Eye (tissue), 1 donor: ENCODE results near the gene ACOT4.
"Not testable (repeated sequence)": the region's sequence is repeated elsewhere in the genome, so short reads cannot be mapped to it uniquely, and the experiment has no call there.

Experiments used
- DNase-seq: peaks from one replicate; pipeline ENCODE4 v3.0.0-alpha.2; 2015

Gene ACOT4

DNA sequence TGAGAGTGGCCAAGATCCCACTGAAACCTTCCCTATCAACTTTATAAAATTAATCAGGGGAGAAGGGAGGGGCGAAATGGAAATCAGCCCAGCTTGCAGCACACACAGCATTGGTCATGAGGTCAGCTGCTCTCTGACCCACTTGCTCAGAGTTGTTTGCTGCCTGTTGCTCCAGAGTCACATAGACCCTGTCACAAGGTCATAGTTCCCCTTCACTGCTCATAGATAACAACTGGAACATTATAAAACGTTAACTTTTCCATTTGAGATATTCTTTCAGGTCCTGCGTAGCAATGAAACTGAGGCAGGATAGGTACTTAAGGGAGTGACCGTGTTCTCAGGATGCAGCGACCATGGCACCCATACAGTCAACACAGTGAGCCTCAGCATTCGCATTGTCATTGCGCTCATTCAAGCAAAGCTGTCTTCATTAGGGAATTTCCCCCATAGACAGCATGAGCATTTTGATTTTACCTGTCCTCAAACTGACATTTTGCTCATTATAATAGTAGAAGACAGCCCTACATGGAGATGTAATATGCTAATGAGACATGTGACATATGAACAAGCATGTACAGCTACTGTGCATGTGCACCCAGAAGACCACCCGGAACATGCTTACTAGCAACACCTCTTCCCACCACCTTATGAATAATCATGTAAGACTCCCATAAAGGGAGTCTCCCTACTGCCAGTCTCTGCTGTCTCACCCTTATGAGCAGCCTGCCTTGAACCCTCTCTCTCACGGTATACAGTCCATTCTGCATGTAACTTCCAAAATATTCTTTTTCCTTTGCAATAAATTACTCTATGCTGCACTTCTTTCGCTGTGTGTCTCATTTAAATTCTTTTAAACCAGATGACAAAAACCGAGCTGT, 9.3 kb upstream of the ACOT4 start:
- not testable (repeated sequence) for DNase-seq

- no peak for DNase-seq
These were observed 3.0 kb upstream of the ACOT4 start for GRCh38 chr14:73588695-73589094.

DNA sequence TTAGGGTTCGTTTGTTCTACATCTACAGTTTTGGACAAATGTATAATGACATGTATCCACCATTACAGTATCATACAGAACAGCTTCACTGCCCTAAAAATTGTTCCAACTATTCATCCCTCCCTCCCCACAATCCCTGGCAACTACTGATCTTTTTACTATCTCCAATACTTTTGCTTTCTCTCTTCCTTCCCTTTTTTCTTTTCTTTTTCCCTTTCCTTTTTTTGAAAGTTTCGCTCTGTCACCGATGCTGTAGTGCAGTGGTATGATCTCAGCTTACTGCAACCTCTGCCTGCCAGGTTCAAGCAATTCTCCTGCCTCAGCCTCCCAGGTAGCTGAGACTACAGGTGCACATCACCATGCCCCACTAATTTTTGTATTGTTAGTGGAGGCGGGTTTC, 2.6 kb upstream of the ACOT4 start:
- no peak for DNase-seq

DNA sequence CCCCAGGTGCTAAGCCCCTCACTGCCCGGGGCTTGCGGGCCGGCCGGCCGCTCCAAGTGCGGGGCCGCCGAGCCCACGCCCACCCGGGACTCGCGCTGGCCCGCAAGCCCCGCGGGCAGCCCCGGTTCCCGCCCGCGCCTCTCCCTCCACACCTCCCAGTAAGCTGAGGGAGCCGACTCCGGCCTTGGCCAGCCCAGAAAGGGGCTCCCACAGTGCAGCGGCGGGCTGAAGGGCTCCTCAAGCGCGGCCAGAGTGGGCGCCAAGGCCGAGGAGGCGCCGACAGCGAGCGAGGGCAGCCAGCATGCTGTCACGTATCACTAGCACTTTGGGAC, 1.0 kb upstream of the ACOT4 start:
- not testable (repeated sequence) for DNase-seq

- DNase-seq: no peak
These were observed 2.8 kb downstream of the ACOT4 start for GRCh38 chr14:73594491-73594890.

- DNase-seq: no peak
These were observed 7.8 kb downstream of the ACOT4 start for GRCh38 chr14:73599499-73599898.

GRCh38 chr14:73602994-73603393, 11.3 kb downstream of the ACOT4 start:
- DNase-seq: no peak

DNA sequence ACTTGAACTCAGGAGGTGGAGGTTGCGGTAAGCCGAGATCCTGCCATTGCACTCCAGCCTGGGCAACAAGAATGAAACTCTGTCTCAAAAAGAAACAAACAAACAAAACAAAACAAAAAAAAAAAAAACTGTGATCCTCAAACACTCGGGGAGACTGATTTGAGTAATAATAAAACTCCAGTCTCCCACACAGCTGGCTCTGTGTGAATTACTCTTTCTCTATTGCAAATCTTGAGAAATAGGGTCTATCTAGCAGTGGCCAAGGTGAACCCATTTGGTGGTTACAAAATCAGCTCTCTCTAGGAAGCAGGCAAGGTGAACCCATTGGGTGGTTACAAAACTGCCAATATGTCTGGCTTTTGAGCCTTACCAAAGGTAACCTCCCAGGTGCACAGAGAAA, 14.6 kb downstream of the ACOT4 start:
- DNase-seq: no peak

GRCh38 chr14:73607241-73607640, 15.6 kb downstream of the ACOT4 start:
- DNase-seq: no peak

GRCh38 chr14:73610687-73611086, 19.0 kb downstream of the ACOT4 start:
- DNase-seq: peak; percentile 7

DNA sequence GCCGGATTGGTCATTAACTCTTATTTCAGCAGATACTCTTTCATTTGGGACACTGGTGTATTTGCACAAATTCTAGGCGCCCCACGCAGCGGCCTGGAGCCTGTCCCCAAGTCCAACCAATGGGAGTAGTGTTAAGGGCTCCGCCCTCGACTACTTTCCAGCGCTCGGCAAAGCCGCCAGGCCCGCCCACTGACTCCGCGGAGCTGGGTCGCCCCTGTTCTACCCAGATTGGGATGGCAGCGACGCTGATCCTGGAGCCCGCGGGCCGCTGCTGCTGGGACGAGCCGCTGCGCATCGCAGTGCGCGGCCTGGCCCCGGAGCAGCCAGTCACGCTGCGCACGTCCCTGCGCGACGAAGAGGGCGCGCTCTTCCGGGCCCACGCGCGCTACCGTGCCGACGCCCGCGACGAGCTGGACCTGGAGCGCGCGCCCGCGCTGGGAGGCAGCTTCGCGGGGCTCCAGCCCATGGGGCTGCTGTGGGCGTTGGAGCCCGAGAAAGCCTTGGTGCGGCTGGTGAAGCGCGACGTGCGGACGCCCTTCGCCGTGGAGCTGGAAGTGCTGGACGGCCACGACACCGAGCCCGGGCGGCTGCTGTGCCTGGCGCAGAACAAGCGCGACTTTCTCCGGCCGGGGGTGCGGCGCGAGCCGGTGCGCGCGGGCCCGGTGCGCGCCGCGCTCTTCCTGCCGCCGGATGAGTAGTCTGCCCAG, 20.8 kb downstream of the ACOT4 start, which contains the start of gene ACOT6:
TSS of gene ACOT6 (plus strand) at position 179 of the 707 bp plus-strand sequence. CDS start at position 234, 55 bp downstream.
- DNase-seq: peak; percentile 88

DNA sequence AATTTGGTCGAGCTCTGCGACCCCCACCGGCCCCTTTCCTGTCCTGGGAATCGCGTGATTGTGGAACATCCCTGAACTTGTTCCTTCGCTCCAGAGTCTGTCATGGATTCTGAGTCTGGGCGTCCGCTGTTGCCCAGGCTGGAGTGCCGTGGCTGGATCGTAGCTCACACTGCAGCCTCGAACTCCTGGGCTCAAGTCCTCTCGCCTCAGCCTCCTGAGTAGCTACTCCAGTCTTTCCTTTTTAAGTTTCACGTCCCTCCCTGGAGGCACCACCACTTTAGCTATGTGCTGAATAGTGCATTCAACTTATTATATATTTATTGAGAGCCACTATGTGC, 21.3 kb downstream of the ACOT4 start:
- DNase-seq: no peak

DNA sequence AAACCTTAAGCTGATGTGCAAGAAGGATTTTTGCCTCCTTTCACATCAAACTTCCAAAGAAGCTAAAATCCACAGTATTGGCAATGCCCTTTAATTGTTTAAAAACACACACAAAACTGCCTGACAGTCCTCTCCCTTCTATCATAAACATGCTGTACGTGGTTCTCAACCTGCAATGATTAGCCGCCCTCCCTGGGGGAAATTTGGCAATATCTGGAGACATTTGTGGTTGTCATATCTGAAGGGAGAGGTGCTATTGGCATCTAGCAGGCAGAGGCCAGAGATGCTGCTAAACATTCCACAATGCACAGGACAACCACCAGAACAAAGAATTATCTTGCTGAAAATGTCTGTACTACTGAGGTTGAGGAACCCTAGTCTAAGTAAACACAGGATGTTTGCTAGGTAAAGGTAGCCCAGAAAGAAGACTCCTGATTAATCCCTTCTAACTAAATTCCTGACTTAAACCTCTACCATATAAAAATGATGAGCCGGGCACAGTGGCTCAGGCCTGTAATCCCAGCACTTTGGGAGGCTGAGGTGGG, 21.8 kb downstream of the ACOT4 start:
- no peak for DNase-seq

DNA sequence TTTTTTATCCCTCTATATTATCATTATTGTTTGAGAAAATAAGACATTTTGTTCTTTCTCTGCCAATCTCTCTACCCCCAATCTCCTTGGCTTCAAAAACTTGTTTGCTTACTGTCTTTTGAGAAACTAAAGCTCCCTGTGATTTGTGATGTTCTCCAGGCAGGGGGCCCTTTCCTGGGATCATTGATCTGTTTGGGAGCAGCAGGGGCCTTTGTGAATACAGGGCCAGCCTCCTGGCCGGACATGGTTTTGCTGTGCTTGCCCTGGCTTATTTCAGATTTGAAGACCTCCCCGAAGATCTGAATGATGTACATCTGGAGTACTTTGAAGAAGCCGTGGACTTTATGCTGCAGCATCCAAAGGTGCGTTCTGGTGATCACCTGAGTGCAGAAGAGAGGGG, 25.2 kb downstream of the ACOT4 start:
- no peak for DNase-seq

DNA sequence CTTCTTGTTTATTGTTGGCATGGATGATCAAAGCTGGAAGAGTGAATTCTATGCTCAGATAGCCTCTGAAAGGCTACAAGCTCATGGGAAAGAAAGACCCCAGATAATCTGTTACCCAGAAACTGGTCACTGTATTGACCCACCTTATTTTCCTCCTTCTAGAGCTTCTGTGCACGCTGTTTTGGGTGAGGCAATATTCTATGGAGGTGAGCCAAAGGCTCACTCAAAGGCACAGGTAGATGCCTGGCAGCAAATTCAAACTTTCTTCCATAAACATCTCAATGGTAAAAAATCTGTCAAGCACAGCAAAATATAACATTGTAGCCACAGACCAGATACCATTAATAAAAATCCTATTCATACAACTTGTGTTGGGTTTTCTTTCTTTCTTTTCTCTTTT, 27.9 kb downstream of the ACOT4 start:
- no peak for DNase-seq

GRCh38 chr14:73620268-73620667, 28.6 kb downstream of the ACOT4 start:
- no peak for DNase-seq

GRCh38 chr14:73623504-73624054, 31.9 kb downstream of the ACOT4 start:
- DNase-seq: no peak

DNA sequence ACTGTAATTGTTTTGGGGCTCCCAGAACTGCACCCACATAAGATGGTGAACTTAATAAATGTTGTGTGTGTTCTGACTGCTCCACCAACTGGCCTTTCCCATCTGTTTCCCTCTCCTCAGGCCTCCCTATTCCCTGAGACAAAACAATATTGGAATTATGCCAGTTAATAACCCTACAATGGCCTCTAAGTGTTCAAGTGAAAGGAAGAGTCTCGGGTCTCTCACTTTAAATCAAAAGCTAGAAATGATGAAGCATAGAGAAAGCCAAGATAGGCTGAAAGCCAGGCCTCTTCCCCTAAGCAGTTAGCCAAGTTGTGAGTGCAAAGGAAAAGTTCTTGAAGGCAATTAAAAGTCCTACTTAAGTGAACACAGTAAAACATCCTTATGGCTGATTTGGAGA, 34.0 kb downstream of the ACOT4 start:
- no peak for DNase-seq

DNA sequence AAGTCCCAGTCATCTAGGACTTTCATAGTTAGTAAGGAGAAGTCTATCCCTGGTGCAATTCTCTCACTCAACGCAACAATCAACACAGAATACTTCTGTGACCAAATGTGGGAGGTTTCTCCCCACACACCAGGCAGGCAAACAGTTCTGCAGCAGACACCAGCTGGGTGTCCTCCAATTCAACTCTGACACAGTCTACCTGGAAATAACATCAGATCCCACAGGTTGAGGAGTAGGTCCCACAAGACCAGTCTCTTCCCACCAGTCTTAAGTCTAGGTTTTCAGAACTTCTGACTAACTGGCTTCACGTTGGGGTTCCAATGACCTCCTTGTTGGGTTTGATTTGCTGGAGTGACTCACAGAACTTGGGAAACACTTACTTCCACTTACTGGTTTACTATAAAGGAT, 35.5 kb downstream of the ACOT4 start:
- no peak for DNase-seq

DNA sequence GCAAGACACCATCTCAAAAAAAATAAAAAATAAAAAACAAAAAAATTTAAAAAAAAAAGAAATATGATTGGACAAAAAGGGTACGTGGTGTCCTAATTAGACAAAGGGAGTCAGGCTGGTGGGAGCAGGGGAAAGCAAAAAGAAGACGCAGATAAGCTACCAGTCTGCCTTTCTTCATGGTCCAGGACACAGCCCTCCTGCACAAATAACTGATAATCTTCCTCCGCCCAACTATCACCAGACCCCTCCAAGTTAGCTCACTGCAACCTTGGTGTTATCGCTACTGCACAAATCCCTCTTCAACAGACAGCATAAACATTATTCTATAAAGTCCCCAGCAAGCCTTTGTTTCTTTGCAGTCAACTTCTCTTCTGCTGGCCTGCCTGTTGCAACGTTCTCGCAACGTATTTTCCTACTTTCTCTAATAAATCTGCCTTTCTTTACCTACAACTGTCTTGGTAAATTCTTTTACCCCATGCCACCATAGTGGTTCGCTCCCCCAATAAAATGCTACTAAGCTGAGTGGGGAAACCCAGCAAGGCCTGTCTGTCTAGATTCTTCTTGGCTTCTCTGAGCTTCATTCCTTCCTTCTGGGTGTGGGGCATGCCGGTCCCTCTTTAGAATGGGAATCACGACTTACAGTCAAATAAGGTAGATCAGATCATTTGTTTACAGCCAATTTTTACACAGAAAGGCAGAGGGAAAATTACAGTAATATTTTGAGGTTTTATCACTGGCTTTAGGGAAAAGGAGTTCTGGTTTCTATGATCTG, 38.5 kb downstream of the ACOT4 start:
- DNase-seq: no peak

GRCh38 chr14:73633116-73634010, 41.7 kb downstream of the ACOT4 start:
- peak; percentile 89 for DNase-seq
